PC-3 (cell line): Measurements from ENCODE around the gene TBC1D13. TPM values are rescaled to one million over a fixed set of nuclear protein-coding genes. Genes with fewer than 3 reads are reported as not detected.
"Not testable (repeated sequence)": the region's sequence is repeated elsewhere in the genome, so short reads cannot be mapped to it uniquely, and the experiment has no call there.

Experiments used
- ATAC-seq: fragments of 200-7000 bp; cut with Tn5 transposase; 2 replicates; pipeline ENCODE4 v1.9.1; 2020; ENCODE audit warnings: mild to moderate bottlenecking, moderate library complexity
- BruUV-seq: library from RNA; stranded (reverse); fragments of 400-500 nt; replicated peaks from 2 replicates; lab custom pipeline; 2021; lab: Mats Ljungman, UMichigan
- CTCF ChIA-PET: fragments of 300-600 bp; sonication (Branson Sonifier 250); formaldehyde crosslinking; loops from one replicate; lab custom pipeline; 2022; ENCODE audit warnings: antibody characterized with exemption; lab: Charles Lee
- POLR2A ChIA-PET: fragments of 300-600 bp; sonication (Branson Sonifier 250); formaldehyde crosslinking; loops from one replicate; lab custom pipeline; 2022; ENCODE audit warnings: antibody characterized with exemption; ENCODE audit not compliant: unreplicated experiment; lab: Charles Lee
- DNase-seq: peaks from one replicate; pipeline ENCODE4 v3.0.0-alpha.2; 2015
- H2AFZ ChIP-seq: fragments of 300-600 bp; sonication (generic); 2 replicates; pipeline ENCODE4 v1.6.0; 2016; ENCODE audit warnings: antibody characterized with exemption, low read length
- H3F3A ChIP-seq: fragments of 300-600 bp; sonication (generic); one replicate; pipeline ENCODE4 v1.6.0; 2017; ENCODE audit warnings: antibody characterized with exemption, low read length, control low read depth, mild to moderate bottlenecking; ENCODE audit not compliant: unreplicated experiment
- H3K27ac ChIP-seq: fragments of 300-600 bp; sonication (generic); 2 replicates; pipeline ENCODE4 v1.5.1; 2016; ENCODE audit warnings: mild to moderate bottlenecking, low read length
- H3K27me3 ChIP-seq: fragments of 300-600 bp; sonication (generic); 2 replicates; pipeline ENCODE4 v1.6.1; 2016; ENCODE audit warnings: low read length, mixed read lengths
- H3K36me3 ChIP-seq: fragments of 300-600 bp; sonication (generic); 2 replicates; pipeline ENCODE4 v1.6.1; 2016; ENCODE audit warnings: low read depth, mixed run types, low read length, mixed read lengths
- H3K4me1 ChIP-seq: fragments of 300-600 bp; sonication (generic); 2 replicates; pipeline ENCODE4 v1.5.1; 2016; ENCODE audit warnings: low read length; ENCODE audit not compliant: insufficient read depth
- H3K4me2 ChIP-seq: fragments of 300-600 bp; sonication (generic); 2 replicates; pipeline ENCODE4 v1.6.0; 2016; ENCODE audit warnings: low read length
- H3K4me3 ChIP-seq: fragments of 300-600 bp; sonication (generic); 2 replicates; pipeline ENCODE4 v1.5.1; 2016; ENCODE audit warnings: mild to moderate bottlenecking, low read length, mixed read lengths
- H3K79me2 ChIP-seq: fragments of 300-600 bp; sonication (generic); 2 replicates; pipeline ENCODE4 v1.6.1; 2017; ENCODE audit warnings: low read length, mixed read lengths
- H3K9ac ChIP-seq: fragments of 300-600 bp; sonication (generic); 2 replicates; pipeline ENCODE4 v1.6.0; 2016; ENCODE audit warnings: mild to moderate bottlenecking, low read length
- H3K9me2 ChIP-seq: fragments of 300-600 bp; sonication (generic); replicated peaks from 2 replicates; pipeline ENCODE4 v1.6.1; 2016; ENCODE audit warnings: mixed run types, low read length, mixed read lengths
- H3K9me3 ChIP-seq: fragments of 300-600 bp; sonication (generic); 2 replicates; pipeline ENCODE4 v1.6.1; 2016; ENCODE audit warnings: low read length, mixed read lengths
- H4K20me1 ChIP-seq: fragments of 300-600 bp; sonication (generic); 2 replicates; pipeline ENCODE4 v1.6.1; 2016; ENCODE audit warnings: low read length, mixed read lengths
- intact Hi-C: fragments of 100-400 bp; cut with micrococcal nuclease; formaldehyde crosslinking; loops from 2 replicates; pipeline ENCODE4 v1.9.0; 2023
- total RNA-seq: library from RNA; depleted of rRNA; stranded (reverse); fragments of >200 nt; gene quantifications from 2 replicates; pipeline ENCODE4 v1.2.3, GENCODE V29; 2014; rRNA removed
- TF ChIP-seq, protein P1 (sequence below): fragments of 300-600 bp; sonication (generic); conservative IDR thresholded peaks from 2 replicates; pipeline ENCODE4 v1.5.1; 2017; ENCODE audit warnings: antibody characterized with exemption, low read depth, mild to moderate bottlenecking, low read length

TBC1D13 gene
- total RNA-seq, 1 experiment from 2014 or later, result 15.0 TPM

DNA sequence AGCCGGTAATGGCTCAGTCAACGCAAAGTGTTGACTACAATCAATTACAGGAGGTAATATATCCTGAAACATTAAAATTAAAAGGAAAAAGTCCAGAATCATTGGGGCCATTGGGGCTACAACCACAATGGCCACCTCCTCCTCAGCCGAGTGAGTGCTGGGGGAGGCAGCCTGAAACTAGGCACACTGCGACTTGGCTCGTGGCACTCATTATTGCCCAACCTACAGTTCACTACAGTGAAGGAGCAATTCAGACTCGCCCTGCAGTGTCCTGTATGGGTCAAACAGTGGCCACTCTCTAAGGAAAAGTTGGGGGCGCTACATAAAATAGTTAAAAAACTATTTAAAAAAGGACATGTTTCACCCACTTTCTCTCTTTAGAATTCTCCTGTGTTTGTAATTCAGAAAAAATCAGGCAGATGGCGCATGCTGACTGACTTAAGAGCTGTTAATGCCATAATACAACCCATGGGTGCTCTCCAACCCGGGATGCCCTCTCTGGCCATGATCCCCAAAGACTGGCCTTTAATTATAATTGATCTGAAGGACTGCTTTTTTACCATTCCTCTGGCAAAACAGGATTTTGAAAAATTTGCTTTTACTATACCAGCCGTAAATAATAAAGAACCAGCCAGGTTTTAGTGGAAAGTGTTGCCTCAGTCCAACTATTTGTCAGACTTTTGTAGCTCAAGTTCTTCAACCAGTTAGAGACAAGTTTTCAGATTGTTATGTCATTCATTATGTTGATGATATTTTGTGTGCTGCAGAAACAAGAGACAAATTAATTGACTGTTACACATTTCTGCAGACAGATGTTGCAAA, 64.9 kb downstream of the TBC1D13 start:
- H3K79me2 ChIP-seq, H3K4me2 ChIP-seq, H3K4me1 ChIP-seq, H2AFZ ChIP-seq, BruUV-seq, H3K27me3 ChIP-seq, H3K9me2 ChIP-seq, H3K9ac ChIP-seq, H3K27ac ChIP-seq, H3F3A ChIP-seq, H3K9me3 ChIP-seq, H4K20me1 ChIP-seq, H3K4me3 ChIP-seq, H3K36me3 ChIP-seq: not testable (repeated sequence)
- CTCF ChIA-PET, result interaction anchor here (0.6 kb wide), 2 partner anchors 28 to 436 kb away, joined by 3 to 4 read pairs; no protein-coding TSS in a partner anchor
- ATAC-seq, result peak; percentile 64
- DNase-seq, result peak; percentile 65
- POLR2A ChIA-PET, result interaction anchor here (0.6 kb wide), 1 partner anchor 778 kb away, joined by 3 read pairs; no protein-coding TSS in a partner anchor
- intact Hi-C loops, result loop anchor here (1.0 to 2.0 kb wide), 2 partner anchors 41 to 76 kb away; no protein-coding TSS in a partner anchor
- TF ChIP-seq, protein P1, sequence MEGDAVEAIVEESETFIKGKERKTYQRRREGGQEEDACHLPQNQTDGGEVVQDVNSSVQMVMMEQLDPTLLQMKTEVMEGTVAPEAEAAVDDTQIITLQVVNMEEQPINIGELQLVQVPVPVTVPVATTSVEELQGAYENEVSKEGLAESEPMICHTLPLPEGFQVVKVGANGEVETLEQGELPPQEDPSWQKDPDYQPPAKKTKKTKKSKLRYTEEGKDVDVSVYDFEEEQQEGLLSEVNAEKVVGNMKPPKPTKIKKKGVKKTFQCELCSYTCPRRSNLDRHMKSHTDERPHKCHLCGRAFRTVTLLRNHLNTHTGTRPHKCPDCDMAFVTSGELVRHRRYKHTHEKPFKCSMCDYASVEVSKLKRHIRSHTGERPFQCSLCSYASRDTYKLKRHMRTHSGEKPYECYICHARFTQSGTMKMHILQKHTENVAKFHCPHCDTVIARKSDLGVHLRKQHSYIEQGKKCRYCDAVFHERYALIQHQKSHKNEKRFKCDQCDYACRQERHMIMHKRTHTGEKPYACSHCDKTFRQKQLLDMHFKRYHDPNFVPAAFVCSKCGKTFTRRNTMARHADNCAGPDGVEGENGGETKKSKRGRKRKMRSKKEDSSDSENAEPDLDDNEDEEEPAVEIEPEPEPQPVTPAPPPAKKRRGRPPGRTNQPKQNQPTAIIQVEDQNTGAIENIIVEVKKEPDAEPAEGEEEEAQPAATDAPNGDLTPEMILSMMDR, result peak; percentile 58

GRCh38 chr9:128852646-128853045, 65.6 kb downstream of the TBC1D13 start:
- H3K4me1 ChIP-seq, H3K27ac ChIP-seq, ATAC-seq, H3K79me2 ChIP-seq, H3K9ac ChIP-seq, H3K36me3 ChIP-seq, BruUV-seq, H3K27me3 ChIP-seq, DNase-seq, H3K9me3 ChIP-seq, POLR2A ChIA-PET, H3K4me2 ChIP-seq, H3F3A ChIP-seq, H4K20me1 ChIP-seq, H3K4me3 ChIP-seq, H2AFZ ChIP-seq, H3K9me2 ChIP-seq: not testable (repeated sequence)
- CTCF ChIA-PET, result interaction anchor here (0.6 kb wide), 2 partner anchors 28 to 436 kb away, joined by 3 to 4 read pairs; no protein-coding TSS in a partner anchor
- intact Hi-C loops, result loop anchor here (1.0 to 2.0 kb wide), 2 partner anchors 40 to 76 kb away; no protein-coding TSS in a partner anchor

- CTCF ChIA-PET, result interaction anchor here (0.6 kb wide), 1 partner anchor 90 kb away, joined by 3 read pairs; no protein-coding TSS in a partner anchor
- intact Hi-C loops, H3K9me2 ChIP-seq, BruUV-seq, H3K36me3 ChIP-seq, H4K20me1 ChIP-seq, H3K4me3 ChIP-seq, H2AFZ ChIP-seq, H3K4me2 ChIP-seq, H3K9me3 ChIP-seq, H3F3A ChIP-seq, H3K4me1 ChIP-seq, H3K27ac ChIP-seq, ATAC-seq, DNase-seq, H3K27me3 ChIP-seq, H3K79me2 ChIP-seq, H3K9ac ChIP-seq, POLR2A ChIA-PET: not testable (repeated sequence)
Observed at GRCh38 chr9:128854454-128854853, 67.4 kb downstream of the TBC1D13 start.

DNA sequence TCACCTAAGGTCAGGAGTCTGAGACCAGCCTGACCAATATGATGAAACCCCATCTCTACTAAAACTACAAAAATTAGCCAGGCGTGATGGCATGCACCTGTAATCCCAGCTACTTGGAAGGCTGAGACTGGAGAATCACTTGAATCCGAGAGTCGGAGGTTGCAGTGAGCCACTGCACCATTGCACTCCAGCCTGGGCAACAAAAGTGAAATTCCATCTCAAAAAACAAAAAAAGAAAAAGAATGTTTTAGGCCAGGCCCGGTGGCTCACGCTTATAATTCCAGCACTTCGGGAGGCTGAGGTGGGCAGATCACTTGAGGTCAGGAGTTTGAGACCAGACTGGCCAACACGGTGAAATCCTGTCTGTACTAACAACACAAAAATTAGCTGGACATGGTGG, 71.4 kb downstream of the TBC1D13 start:
- H3K9me3 ChIP-seq, CTCF ChIA-PET, BruUV-seq, intact Hi-C loops, H4K20me1 ChIP-seq, DNase-seq, H3K27ac ChIP-seq, H2AFZ ChIP-seq, POLR2A ChIA-PET, H3K27me3 ChIP-seq, H3K4me1 ChIP-seq, H3K9me2 ChIP-seq, H3F3A ChIP-seq, H3K4me2 ChIP-seq, H3K36me3 ChIP-seq, H3K9ac ChIP-seq, ATAC-seq, H3K4me3 ChIP-seq, H3K79me2 ChIP-seq: not testable (repeated sequence)

Other genes starting within 250 kb of the TBC1D13 start
- gene SPTAN1, start 234.7 kb upstream of the TBC1D13 start, total RNA-seq, result 221 and 251 TPM in 2 replicates
- 185 and 196 TPM in 2 replicates for gene DYNC2I2, start 130.4 kb upstream of the TBC1D13 start, total RNA-seq
- 647 and 709 TPM in 2 replicates for gene SET, start 98.0 kb upstream of the TBC1D13 start, total RNA-seq
- 7.8 and 9.4 TPM in 2 replicates for gene PKN3, start 84.8 kb upstream of the TBC1D13 start, total RNA-seq
- 82.4 and 86.1 TPM in 2 replicates for gene ZDHHC12, start 63.1 kb upstream of the TBC1D13 start, total RNA-seq
- gene ZER1, start 15.3 kb upstream of the TBC1D13 start, total RNA-seq, result 14.8 and 20.6 TPM in 2 replicates
- gene ENDOG, start 31.2 kb downstream of the TBC1D13 start, total RNA-seq, result 37.0 and 51.5 TPM in 2 replicates
- gene SPOUT1, start 42.5 kb downstream of the TBC1D13 start, total RNA-seq, result 27.2 and 30.5 TPM in 2 replicates
- gene KYAT1, start 94.7 kb downstream of the TBC1D13 start, total RNA-seq, result 7.4 and 12.9 TPM in 2 replicates
- 58.9 and 65.5 TPM in 2 replicates for gene LRRC8A, start 94.9 kb downstream of the TBC1D13 start, total RNA-seq
- gene PHYHD1, start 133.7 kb downstream of the TBC1D13 start, total RNA-seq, result 1.6 TPM in 1 of 2 replicates, not detected in the other
- 17.9 and 23.7 TPM in 2 replicates for gene DOLK, start 160.3 kb downstream of the TBC1D13 start, total RNA-seq
- 48.0 and 52.0 TPM in 2 replicates for gene NUP188, start 160.4 kb downstream of the TBC1D13 start, total RNA-seq
- gene SH3GLB2, start 241.1 kb downstream of the TBC1D13 start, total RNA-seq, result 44.1 and 60.4 TPM in 2 replicates
- gene MIGA2, start 249.4 kb downstream of the TBC1D13 start, total RNA-seq, result 29.6 TPM in 2 replicates